Measurements from ENCODE around the gene PAXX. TPM values are rescaled to one million over a fixed set of nuclear protein-coding genes. Genes with fewer than 3 reads are reported as not detected.

Gene PAXX
- total and polyA plus RNA-seq, 9 of the 15 experiments (the other 6 are each of a cell fraction or from before 2014, with no cell fraction given): 1.2 to 175 (median 38.5) TPM

- TF ChIP-seq ZNF740 (CRISPR knock-in tag; IDR thresholded peaks at IDR 0.05) (no peak; the same call in 1 of the 2 replicates), ZNF740 (tag; IDR thresholded peaks at IDR 0.05) (no peak), SPI1 (IDR thresholded peaks at IDR 0.05; ENCODE audit: borderline replicate concordance, low read depth, low read length) (0 out of 2 replicates have a peak, but pooled peaks have one; percentile 2), RFX1 (IDR thresholded peaks at IDR 0.05) (no peak), MTF1 (CRISPR knock-in tag; IDR thresholded peaks at IDR 0.05; ENCODE audit: borderline replicate concordance) (no peak), ZNF766 (CRISPR knock-in tag; conservative IDR thresholded peaks at IDR 0.05) (no peak), MGA (IDR thresholded peaks at IDR 0.05) (peak; percentile 48; the same call in 1 of the 2 replicates), TFAM (CRISPR knock-in tag; conservative IDR thresholded peaks at IDR 0.05) (no peak), KLF1 (tag; IDR thresholded peaks at IDR 0.05) (peak; percentile 88), ZEB2 (IDR thresholded peaks at IDR 0.05) (peak; percentile 89), EGR1 (conservative IDR thresholded peaks at IDR 0.05) (peak; percentile 69), KAT8 (IDR thresholded peaks at IDR 0.05; ENCODE audit: low read depth) (no peak), SOX6 (IDR thresholded peaks at IDR 0.05) (no peak), CBFA2T3 (IDR thresholded peaks at IDR 0.05) (peak; percentile 30; the same call in 1 of the 2 replicates), POLR2G (IDR thresholded peaks at IDR 0.05; ENCODE audit: low read depth, low read length) (peak; percentile 57), ARID1B (IDR thresholded peaks at IDR 0.05) (0 out of 2 replicates have a peak, but pooled peaks have one; percentile 50), POLR2A (conservative IDR thresholded peaks at IDR 0.05) (peak; percentile 43; the same call in 1 of the 2 replicates), BCOR (IDR thresholded peaks at IDR 0.05) (no peak), ZNF77 (CRISPR knock-in tag; IDR thresholded peaks at IDR 0.05) (no peak)
These were observed 28.0 kb upstream of the PAXX start (continued) for GRCh38 chr9:136964171-136964689.

Measured in K562 (cell line).